Measurements from ENCODE around the gene SCAMP5. TPM values are rescaled to one million over a fixed set of nuclear protein-coding genes. Genes with fewer than 3 reads are reported as not detected.

The SCAMP5 gene
- total RNA-seq, 1 donor from 2014 or later, result 164 TPM

GRCh38 chr15:74955017-74955416 lies 40.3 kb upstream of the SCAMP5 start:
- Mint-ChIP-seq H3K4me3 (ENCODE audit: unreplicated experiment) (peak overlapping the region; percentile 55), H3K27ac (ENCODE audit: unreplicated experiment) (no peak overlapping the region), H3K9me3 (ENCODE audit: unreplicated experiment) (peaks cover 2% of the 10 kb centered on the region), H3K4me1 (ENCODE audit: low read depth, unreplicated experiment) (peaks cover 18% of the 10 kb centered on the region), H3K36me3 (ENCODE audit: unreplicated experiment) (no peaks in the 10 kb centered on the region), H3K27me3 (ENCODE audit: unreplicated experiment) (peaks cover 16% of the 10 kb centered on the region)
- no peak for TF ChIP-seq CTCF (IDR thresholded peaks at IDR 0.05; ENCODE audit: partially characterized antibody, unreplicated experiment)
- no peak for DNase-seq

- Mint-ChIP-seq H3K27ac (ENCODE audit: unreplicated experiment) (no peak overlapping the region), H3K9me3 (ENCODE audit: unreplicated experiment) (peaks cover 2% of the 10 kb centered on the region), H3K27me3 (ENCODE audit: unreplicated experiment) (peaks cover 18% of the 10 kb centered on the region), H3K36me3 (ENCODE audit: unreplicated experiment) (no peaks in the 10 kb centered on the region), H3K4me3 (ENCODE audit: unreplicated experiment) (peak overlapping the region; percentile 55), H3K4me1 (ENCODE audit: low read depth, unreplicated experiment) (peaks cover 11% of the 10 kb centered on the region)
- DNase-seq, result peak; percentile 83
- peak; percentile 40 for TF ChIP-seq CTCF (IDR thresholded peaks at IDR 0.05; ENCODE audit: partially characterized antibody, unreplicated experiment)
Measured at GRCh38 chr15:74955796-74956647, 39.3 kb upstream of the SCAMP5 start.

- Mint-ChIP-seq H3K27me3 (ENCODE audit: unreplicated experiment) (peaks cover 15% of the 10 kb centered on the region), H3K4me1 (ENCODE audit: low read depth, unreplicated experiment) (peaks cover 16% of the 10 kb centered on the region), H3K27ac (ENCODE audit: unreplicated experiment) (no peak within 1 kb of the TSS), H3K36me3 (ENCODE audit: unreplicated experiment) (no peaks in the 10 kb centered on the region), H3K4me3 (ENCODE audit: unreplicated experiment) (peak within 1 kb of the TSS; percentile 55), H3K9me3 (ENCODE audit: unreplicated experiment) (peaks cover 2% of the 10 kb centered on the region)
- TF ChIP-seq CTCF (IDR thresholded peaks at IDR 0.05; ENCODE audit: partially characterized antibody, unreplicated experiment), result no peak
- peak; percentile 76 for DNase-seq
Measured at GRCh38 chr15:74956648-74957475, 38.5 kb upstream of the SCAMP5 start, which contains the start of gene RPP25. TSS of gene RPP25 (minus strand) at chr15:74956772. CDS start at chr15:74956583, 189 bp downstream.

GRCh38 chr15:74957476-74958035 lies 37.8 kb upstream of the SCAMP5 start:
- Mint-ChIP-seq H3K4me3 (ENCODE audit: unreplicated experiment) (peak overlapping the region; percentile 82), H3K27me3 (ENCODE audit: unreplicated experiment) (peaks cover 15% of the 10 kb centered on the region), H3K4me1 (ENCODE audit: low read depth, unreplicated experiment) (peaks cover 22% of the 10 kb centered on the region), H3K9me3 (ENCODE audit: unreplicated experiment) (peaks cover 2% of the 10 kb centered on the region), H3K36me3 (ENCODE audit: unreplicated experiment) (no peaks in the 10 kb centered on the region), H3K27ac (ENCODE audit: unreplicated experiment) (no peak overlapping the region)
- no peak for DNase-seq
- TF ChIP-seq CTCF (IDR thresholded peaks at IDR 0.05; ENCODE audit: partially characterized antibody, unreplicated experiment), result no peak

All from glutamatergic neuron (in vitro differentiated cells).